ENCODE results near the gene CD48.
A peak's percentile ranks its signal among the peaks of the same experiment; 100 is the strongest.

The CD48 gene

DNA sequence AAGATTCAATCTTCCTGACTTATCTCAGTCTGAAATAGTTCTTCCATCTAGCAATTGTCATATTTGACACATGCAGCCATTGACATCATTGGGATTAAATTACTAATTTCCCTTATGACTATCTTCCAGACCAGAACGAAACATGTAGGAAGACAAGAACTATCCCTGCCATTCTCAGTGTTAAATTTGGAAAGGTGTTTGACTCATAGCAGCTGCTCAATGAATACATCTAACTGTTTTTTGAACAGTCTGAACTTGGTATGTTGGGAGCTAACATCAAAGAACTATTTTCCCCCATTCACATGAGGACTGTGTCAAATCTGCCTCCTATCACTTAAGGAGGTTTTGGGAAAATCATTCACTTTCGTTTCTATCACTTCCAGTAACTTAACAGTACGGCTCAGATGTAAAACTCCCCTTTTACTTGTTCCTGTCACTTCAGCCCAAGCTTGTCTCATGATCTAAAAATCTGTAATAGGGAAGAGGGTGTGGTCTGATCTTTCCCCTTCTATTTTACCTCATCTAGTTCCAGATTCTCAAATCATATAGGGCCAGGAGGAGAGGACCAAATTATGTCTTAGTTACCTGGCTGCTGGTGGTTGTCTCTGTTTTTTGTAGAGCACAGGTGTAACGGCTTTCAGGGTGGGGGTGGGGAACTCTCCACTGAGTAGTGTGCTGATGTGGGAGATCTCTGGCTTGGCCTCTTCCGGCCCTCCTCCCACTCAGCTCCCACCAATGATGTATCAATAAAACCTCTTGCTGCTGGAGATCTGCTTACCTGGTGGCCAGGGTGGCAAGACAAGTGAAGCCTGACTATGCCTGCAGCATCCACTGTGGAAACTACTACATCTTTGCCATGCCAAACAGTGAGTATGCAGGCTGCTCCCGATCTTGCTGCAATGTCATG lies 38.6 kb downstream of the CD48 start:
- H3K4me3 ChIP-seq (ENCODE audit: low read depth, low read length), result peak overlapping the region; percentile 42
- DNase-seq (ENCODE audit: low read depth), result peak; percentile 53
- TF ChIP-seq, protein P1, sequence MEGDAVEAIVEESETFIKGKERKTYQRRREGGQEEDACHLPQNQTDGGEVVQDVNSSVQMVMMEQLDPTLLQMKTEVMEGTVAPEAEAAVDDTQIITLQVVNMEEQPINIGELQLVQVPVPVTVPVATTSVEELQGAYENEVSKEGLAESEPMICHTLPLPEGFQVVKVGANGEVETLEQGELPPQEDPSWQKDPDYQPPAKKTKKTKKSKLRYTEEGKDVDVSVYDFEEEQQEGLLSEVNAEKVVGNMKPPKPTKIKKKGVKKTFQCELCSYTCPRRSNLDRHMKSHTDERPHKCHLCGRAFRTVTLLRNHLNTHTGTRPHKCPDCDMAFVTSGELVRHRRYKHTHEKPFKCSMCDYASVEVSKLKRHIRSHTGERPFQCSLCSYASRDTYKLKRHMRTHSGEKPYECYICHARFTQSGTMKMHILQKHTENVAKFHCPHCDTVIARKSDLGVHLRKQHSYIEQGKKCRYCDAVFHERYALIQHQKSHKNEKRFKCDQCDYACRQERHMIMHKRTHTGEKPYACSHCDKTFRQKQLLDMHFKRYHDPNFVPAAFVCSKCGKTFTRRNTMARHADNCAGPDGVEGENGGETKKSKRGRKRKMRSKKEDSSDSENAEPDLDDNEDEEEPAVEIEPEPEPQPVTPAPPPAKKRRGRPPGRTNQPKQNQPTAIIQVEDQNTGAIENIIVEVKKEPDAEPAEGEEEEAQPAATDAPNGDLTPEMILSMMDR (IDR thresholded peaks at IDR 0.05; ENCODE audit: insufficient read depth, low read depth, low read length, missing control alignments), result no peak

DNA sequence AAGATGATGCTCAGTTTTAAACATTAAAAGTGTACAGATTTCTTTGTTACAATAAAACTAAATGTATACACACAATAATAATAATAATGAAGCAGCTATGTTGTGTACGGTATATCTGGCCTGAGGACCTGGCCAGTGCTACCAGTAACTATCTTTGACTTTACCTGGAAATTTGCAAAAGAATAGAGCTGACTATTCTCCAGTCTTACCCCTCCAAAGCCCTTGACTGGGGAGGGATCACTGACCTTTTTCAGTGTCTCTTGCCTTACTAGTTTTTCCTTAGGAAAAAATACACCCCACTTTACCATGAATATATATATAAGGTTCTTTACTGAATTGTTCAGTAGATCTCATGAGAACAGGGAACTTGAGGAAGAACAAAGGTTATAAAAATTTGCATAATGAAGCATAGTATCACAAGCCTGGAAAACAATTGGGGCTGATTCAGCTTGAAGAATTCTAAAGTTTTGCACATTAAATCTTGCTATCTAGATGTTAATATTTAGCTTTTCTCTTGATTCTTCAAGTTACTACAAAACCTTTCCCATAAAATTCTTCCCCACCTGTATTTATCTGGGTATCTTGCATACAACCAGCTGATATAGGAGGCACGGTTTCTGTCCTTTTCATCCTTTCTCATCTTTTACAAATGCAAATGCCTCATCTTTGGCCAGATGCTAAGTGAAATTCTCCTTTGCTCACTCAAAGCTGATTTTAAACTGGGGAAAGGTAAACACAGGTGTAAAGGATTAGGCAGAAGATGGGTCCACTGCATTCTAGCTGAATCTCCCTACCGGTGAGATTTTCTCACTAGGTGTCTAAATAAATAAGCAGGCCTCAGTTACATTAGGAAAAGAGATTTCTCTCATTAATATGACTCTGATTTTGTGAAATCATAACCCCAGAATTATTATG lies 39.8 kb downstream of the CD48 start:
- H3K4me3 ChIP-seq (ENCODE audit: low read depth, low read length), result no peak overlapping the region
- DNase-seq (ENCODE audit: low read depth), result no peak
- TF ChIP-seq, protein P1 (IDR thresholded peaks at IDR 0.05; ENCODE audit: insufficient read depth, low read depth, low read length, missing control alignments), result no peak

- DNase-seq (ENCODE audit: low read depth), result no peak
- H3K4me3 ChIP-seq (ENCODE audit: low read depth, low read length), result no peak overlapping the region
- TF ChIP-seq, protein P1 (IDR thresholded peaks at IDR 0.05; ENCODE audit: insufficient read depth, low read depth, low read length, missing control alignments), result no peak
These were observed 40.9 kb downstream of the CD48 start for GRCh38 chr1:160670701-160671100.

- no peak for DNase-seq (ENCODE audit: low read depth)
- TF ChIP-seq, protein P1 (IDR thresholded peaks at IDR 0.05; ENCODE audit: insufficient read depth, low read depth, low read length, missing control alignments), result no peak
- H3K4me3 ChIP-seq (ENCODE audit: low read depth, low read length), result no peak overlapping the region
These were observed 41.8 kb downstream of the CD48 start for GRCh38 chr1:160669802-160670201.

- TF ChIP-seq, protein P1 (IDR thresholded peaks at IDR 0.05; ENCODE audit: insufficient read depth, low read depth, low read length, missing control alignments), result no peak
- no peak for DNase-seq (ENCODE audit: low read depth)
- no peak overlapping the region for H3K4me3 ChIP-seq (ENCODE audit: low read depth, low read length)
These were observed 42.3 kb downstream of the CD48 start for GRCh38 chr1:160669276-160669675.

GRCh38 chr1:160667896-160668295 lies 43.7 kb downstream of the CD48 start:
- TF ChIP-seq, protein P1 (IDR thresholded peaks at IDR 0.05; ENCODE audit: insufficient read depth, low read depth, low read length, missing control alignments), result no peak
- no peak overlapping the region for H3K4me3 ChIP-seq (ENCODE audit: low read depth, low read length)
- DNase-seq (ENCODE audit: low read depth), result no peak

Data from GM12865 (cell line).